GM19239 (cell line): Measurements from ENCODE around the gene IL22RA1.
A peak's percentile ranks its signal among the peaks of the same experiment; 100 is the strongest.

Experiments
- DNase-seq: peaks from one replicate; pipeline ENCODE4 v3.0.0; 2011; ENCODE audit warnings: low spot score; ENCODE audit not compliant: insufficient read length
- FAIRE-seq: peaks from 2 replicates; lab custom pipeline; 2011; peaks lifted over from hg19 to GRCh38; lab: Jason Lieb, UNC

Gene IL22RA1

DNA sequence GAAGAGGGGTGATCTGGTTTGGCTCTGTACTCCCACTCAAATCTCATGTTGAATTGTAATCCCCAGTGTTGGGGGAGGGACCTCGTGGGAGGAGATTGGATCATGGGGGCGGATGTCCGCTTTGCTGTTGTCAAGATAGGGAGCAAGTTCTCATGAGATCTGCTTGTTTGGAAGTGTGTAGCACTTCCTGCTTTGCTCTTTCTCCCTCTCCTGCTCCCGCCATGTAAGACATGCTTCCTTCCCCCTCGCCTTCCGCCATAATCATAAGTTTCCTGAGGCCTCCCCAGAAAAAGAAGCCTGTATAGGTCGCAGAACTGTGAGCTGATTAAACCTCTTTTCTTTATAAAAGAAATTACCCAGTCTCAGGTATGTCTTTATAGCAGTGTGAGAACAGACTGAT is 58.9 kb downstream of the IL22RA1 start:
- FAIRE-seq, result no peak
- no peak for DNase-seq

DNA sequence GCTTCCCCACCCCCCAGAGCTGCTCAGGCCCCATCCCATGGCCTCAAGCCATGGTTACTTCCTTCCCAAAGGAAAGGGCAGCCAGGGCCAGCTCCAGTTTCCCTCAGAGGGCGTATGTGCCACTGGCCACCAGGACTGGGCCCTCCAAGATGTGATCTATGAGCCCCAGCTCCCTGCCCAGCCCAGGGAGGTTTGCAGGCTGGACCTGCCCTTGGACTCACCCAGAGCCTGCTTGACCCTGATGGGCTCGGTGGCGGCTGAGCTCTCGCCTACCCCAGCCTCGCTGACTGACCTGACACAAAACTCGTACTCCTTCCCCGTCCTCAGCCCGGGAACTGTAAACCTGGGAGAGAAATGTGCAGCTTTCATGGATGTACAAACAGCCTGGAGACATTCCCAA is 60.6 kb downstream of the IL22RA1 start:
- no peak for FAIRE-seq
- DNase-seq, result no peak

DNA sequence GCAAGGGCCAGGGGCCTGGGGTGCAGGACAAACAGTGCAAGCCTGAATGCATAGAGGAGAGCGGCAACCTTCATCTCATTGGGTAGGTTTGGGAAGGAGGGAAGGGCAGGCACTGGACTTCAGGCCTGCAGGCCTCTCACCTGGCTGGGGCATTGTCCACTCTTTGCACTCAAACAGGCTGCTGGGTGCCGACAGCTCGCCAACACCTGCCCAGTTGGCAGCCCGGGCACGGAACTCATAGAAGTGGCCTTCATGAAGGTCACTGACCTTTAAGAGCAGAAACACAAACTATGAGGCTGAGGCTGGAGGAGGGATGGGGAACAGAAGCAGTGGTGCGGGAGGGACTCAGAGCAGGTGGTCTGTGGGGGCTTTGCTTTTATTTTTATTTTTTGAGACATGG is 61.8 kb downstream of the IL22RA1 start:
- no peak for FAIRE-seq
- no peak for DNase-seq

- no peak for FAIRE-seq
- no peak for DNase-seq
Measured at GRCh38 chr1:24080131-24080530, 62.8 kb downstream of the IL22RA1 start.

DNA sequence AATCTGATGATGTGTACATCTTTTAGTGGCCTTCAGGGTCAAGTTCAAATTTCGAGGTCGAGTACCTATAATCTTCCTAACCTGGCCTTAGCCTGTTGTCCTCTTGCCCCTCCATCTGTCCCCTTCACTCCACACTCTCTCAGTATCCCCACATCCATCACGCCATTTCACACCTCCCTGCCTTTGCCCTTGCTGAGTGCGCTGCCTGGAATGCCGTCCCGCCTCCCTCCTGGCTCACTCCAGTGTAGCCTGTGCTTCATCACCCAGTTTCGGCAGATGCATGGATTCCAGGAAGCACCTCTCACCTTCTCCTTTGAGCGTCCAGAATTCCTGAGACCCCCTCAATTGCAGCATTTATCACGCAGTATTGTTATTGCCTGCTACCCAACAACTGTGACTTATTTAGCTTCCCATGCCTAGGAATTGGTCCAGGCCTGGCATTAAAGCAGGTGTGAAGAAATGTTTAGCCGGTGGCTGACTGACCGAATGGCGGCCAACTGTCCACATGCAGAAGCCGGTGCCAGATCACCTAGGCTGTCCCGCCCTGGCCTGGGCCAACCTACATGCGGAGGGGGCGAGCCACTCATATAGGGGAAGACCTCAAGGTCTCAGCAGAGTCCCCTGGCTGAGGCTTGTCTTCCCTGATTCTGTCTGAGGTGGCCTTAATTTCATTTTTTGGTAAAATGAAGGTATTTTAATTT is 65.5 kb downstream of the IL22RA1 start:
- FAIRE-seq (no peak), DNase-seq (no peak)

- DNase-seq (no peak), FAIRE-seq (no peak)
Measured at GRCh38 chr1:24075946-24076345, 67.0 kb downstream of the IL22RA1 start.

- FAIRE-seq, result no peak
- DNase-seq, result no peak
Measured at GRCh38 chr1:24075590-24075854, 67.4 kb downstream of the IL22RA1 start.

DNA sequence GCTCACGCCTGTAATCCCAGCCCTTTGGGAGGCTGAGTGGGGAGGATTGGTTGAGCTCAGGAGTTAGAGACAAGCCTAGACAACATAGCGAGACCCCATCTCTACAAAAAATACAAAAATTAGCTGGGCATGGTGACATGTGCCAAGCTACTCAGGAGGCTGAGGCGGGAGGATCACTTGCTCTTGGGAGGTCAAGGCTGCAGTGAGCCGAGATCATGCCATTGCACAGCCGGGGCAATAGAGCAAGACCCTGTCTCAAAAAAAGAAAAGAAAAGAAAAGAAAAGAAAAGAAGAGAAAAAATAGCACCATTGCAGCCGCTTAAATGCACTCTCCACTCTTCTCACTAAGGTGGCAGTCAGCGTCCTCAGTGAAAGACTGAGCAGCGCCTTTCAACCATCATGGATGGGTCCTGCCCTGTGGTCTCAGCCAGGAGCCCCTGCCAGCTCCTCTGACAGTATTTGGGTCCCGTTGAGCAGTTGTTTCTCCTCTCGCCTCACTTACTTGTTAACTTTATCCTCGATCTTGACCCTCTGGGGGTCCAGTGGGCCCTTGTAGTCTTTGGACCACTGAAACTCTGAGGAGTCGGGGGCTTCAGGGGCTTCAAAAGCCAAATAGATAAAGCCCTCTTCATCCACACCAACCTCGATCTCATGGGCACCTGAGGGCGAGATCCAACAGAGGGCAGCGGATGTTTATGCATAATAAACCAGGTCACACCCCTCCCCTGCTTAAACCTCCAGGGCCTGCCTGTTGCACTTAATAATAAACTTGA is 67.9 kb downstream of the IL22RA1 start:
- FAIRE-seq (no peak), DNase-seq (no peak)

DNA sequence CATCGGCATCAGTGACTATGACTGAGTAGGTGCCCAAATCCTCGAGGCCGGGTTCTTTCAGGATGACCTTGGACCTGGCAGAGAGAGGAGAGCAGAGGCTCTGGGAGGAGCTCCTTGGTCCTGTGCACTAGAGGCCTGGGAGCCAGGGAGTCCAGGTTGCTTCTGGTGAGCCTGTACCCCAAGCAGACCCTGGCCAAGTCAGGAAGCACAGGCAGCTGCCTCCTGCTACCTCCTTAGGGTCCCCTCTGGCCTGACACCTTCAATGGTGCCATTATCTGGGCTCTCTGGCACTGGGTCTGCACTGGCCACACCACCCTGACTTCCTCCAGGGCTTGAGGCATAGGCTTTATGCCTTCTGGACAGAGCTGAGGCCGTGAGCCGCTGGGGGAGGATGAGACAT is 68.7 kb downstream of the IL22RA1 start:
- no peak for FAIRE-seq

DNA sequence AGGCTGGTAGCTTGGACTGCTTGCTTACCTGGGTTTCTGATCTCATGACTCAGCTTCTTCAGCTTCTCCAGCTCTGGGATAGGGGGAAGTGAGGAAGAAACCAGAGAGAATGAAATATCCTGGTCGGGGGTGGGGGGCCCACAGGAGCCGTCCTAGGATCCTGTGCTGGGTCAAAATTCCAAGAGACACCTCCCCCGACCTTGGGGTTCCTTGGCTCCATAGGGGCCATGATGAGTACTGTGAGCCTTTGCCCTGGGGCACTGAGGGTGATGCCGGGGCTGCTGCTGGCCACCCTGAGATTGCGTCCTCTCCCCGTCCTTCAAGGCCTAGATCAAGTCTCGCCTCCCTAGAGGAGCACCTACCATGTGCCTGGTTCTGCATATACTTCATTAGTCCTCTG is 71.0 kb downstream of the IL22RA1 start:
- FAIRE-seq, result no peak
- DNase-seq, result no peak

More for the DNA sequence above, 68.7 kb downstream of the IL22RA1 start:
- DNase-seq, result no peak

DNA sequence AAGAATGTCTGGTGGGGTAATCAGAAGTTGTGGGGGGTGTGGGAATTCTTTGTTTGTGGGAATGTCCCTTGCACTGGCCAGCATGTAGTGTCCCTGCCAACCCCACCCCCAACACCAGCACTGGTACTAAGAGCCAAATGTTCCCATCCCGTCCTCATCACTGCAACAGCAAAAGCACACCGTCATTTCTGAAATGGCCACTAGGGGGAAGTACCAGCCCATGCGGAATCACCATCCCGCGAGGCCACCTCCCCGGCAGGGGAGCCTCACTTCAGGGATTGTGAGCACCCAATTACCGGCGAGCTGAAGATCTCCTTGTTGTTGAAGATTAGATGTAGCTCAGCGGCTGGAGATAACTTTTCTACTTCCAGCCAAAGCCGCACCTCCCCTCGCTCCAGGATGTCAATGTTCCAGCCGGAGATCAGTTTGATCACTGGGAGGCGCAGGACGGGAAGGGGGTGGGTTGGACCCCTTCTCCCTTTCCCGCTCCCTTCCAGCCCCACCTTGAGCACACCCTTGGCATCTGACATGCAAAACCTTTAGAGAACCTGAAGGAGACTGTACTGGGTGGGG is 72.0 kb downstream of the IL22RA1 start:
- FAIRE-seq (peak; percentile 87), DNase-seq (peak; percentile 89)

DNA sequence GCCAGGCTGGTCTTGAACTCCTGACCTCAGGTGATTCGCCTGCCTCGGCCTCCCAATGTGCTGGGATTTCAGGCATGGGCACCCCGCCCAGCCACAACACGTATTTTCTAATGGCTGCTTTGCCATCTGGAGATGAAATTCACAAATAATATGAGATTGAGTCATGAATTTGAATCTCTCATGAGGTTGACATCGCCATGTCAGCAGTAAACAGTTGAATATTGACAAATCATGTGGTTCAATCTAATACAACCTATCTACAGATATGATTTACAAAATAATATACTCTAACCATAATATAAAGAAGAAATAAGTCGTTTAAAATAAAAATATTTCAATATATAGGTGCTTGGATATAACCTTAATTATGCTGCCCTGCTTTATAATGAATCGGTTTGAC is 73.1 kb downstream of the IL22RA1 start:
- DNase-seq (no peak), FAIRE-seq (no peak)
